HG03060 (cell line): ENCODE measurements around the gene RNF166.
A peak's percentile ranks its signal among the peaks of the same experiment; 100 is the strongest.
"Not testable (repeated sequence)": the region's sequence is repeated elsewhere in the genome, so short reads cannot be mapped to it uniquely, and the experiment has no call there.

Experiments
- ATAC-seq: cut with Tn5 transposase; IDR thresholded peaks from one replicate; pipeline ENCODE4 v1.9.1; 2021; ENCODE audit warnings: low read depth, moderate number of reproducible peaks; ENCODE audit not compliant: unreplicated experiment

The RNF166 gene

GRCh38 chr16:88678224-88678979, 27.8 kb downstream of the RNF166 start:
- ATAC-seq = no peak

- no peak for ATAC-seq
Observed at GRCh38 chr16:88677721-88678120, 28.5 kb downstream of the RNF166 start.

- no peak for ATAC-seq
Observed at GRCh38 chr16:88676502-88677242, 29.5 kb downstream of the RNF166 start.

GRCh38 chr16:88673716-88674379, 32.4 kb downstream of the RNF166 start:
- no peak for ATAC-seq

- ATAC-seq = no peak
Observed at GRCh38 chr16:88672776-88673175, 33.4 kb downstream of the RNF166 start.

GRCh38 chr16:88671806-88672205, 34.4 kb downstream of the RNF166 start:
- no peak for ATAC-seq

- no peak for ATAC-seq
Observed at GRCh38 chr16:88669980-88670379, 36.2 kb downstream of the RNF166 start.

- not testable (repeated sequence) for ATAC-seq
Observed at GRCh38 chr16:88669493-88669892, 36.7 kb downstream of the RNF166 start.

- ATAC-seq = no peak
Observed at GRCh38 chr16:88667461-88667860, 38.7 kb downstream of the RNF166 start.

GRCh38 chr16:88665570-88665969, 40.6 kb downstream of the RNF166 start:
- no peak for ATAC-seq

GRCh38 chr16:88665148-88665547, 41.1 kb downstream of the RNF166 start:
- ATAC-seq = no peak

- peak; percentile 85 for ATAC-seq
Observed at GRCh38 chr16:88662843-88663606, 43.2 kb downstream of the RNF166 start, which contains the start of gene MVD. Gene MVD, minus strand, starts transcription at chr16:88663091. Its CDS starts 11 bp downstream, at chr16:88663080.

GRCh38 chr16:88662222-88662842, 43.9 kb downstream of the RNF166 start:
- peak; percentile 3 for ATAC-seq

GRCh38 chr16:88661468-88661867, 44.7 kb downstream of the RNF166 start:
- ATAC-seq = no peak

GRCh38 chr16:88659160-88659559, 47.0 kb downstream of the RNF166 start:
- ATAC-seq = no peak

- ATAC-seq = no peak
Observed at GRCh38 chr16:88658714-88659113, 47.5 kb downstream of the RNF166 start.

- no peak for ATAC-seq
Observed at GRCh38 chr16:88657371-88657770, 48.8 kb downstream of the RNF166 start.

- no peak for ATAC-seq
Observed at GRCh38 chr16:88656291-88656980, 49.8 kb downstream of the RNF166 start.

GRCh38 chr16:88655733-88656281, 50.4 kb downstream of the RNF166 start:
- no peak for ATAC-seq
